NCI-H2171 treated with DMSO at 0.1 percent for 48 hours (cell line): ENCODE results near the gene GOT1.

Experiments used
- DNase-seq: peaks from one replicate; lab custom pipeline; 2025; lab: John Stamatoyannopoulos, UW

Gene GOT1

GRCh38 chr10:99433378-99434020 lies 3.1 kb upstream of the GOT1 start:
- DNase-seq: no peak

- no peak for DNase-seq
These were observed 2.5 kb upstream of the GOT1 start for GRCh38 chr10:99432881-99433280.

DNA sequence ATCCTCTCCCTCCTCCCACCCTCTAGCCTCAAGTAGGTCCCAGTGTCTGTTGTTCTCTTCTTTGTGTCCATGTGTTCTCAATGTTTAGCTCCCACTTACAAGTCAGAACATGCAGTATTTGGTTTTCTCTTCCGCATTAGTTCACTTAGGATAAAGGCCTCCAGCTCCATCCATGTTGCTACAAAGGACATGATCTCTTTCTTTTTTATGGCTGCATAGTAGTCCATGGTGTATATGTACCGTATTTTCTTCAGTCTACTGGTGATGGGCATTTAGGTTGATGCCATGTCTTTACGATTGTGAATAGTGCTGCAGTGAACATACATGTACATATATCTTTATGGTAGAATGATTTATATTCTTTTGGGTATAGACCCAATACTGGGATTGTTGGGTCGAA lies 1.6 kb upstream of the GOT1 start:
- no peak for DNase-seq

- no peak for DNase-seq
These were observed 851 bp upstream of the GOT1 start for GRCh38 chr10:99431190-99431760.

DNA sequence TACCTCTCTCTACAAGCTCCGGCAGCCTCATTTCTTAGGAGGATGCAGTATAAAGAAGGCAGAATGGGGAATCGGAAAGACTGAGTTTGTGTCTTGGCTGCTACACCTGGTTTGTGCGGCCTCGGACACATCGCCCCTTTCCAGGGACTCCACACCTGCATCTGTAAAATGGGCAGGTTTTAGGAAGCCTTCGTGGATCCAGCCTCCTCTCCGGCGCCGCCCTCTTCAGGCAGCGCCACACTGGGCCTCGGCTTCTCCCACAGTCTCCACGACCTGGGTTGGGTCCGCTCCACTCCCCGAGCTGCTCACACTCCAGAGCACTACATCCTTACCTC lies 341 bp downstream of the GOT1 start:
- no peak for DNase-seq

GRCh38 chr10:99429517-99430095 lies 818 bp downstream of the GOT1 start:
- no peak for DNase-seq

DNA sequence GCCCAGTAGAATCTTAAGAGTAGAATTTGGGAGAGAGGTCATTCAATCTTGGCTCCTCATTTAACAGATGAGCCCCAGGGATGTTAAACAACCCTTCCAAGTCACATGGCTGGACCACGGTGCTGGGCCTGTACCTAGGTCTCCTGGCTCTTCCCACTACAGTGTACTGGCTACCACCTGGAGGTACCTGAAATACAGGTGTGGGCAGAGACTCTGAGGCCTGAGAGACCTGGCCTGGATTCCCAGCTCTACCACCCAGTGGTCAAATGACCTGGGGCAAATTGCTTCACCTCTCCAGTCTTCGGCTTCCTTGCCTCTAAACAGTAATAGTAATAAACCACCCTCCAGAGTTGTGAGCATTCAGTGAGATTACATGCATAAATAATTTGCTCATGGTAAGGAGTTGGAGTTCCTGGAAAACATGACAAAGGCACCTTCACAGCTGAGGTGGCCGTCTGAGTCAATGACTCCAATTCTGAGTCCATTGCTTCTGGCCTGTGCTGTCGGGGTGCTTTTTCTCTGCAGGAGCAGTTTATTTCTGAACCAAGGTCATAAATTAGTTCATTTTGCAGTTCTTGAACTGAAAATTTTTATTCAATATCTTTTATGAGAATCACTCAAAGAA lies 2.7 kb downstream of the GOT1 start:
- DNase-seq: no peak

GRCh38 chr10:99426689-99427088 lies 3.7 kb downstream of the GOT1 start:
- no peak for DNase-seq

GRCh38 chr10:99425204-99425603 lies 5.2 kb downstream of the GOT1 start:
- no peak for DNase-seq

DNA sequence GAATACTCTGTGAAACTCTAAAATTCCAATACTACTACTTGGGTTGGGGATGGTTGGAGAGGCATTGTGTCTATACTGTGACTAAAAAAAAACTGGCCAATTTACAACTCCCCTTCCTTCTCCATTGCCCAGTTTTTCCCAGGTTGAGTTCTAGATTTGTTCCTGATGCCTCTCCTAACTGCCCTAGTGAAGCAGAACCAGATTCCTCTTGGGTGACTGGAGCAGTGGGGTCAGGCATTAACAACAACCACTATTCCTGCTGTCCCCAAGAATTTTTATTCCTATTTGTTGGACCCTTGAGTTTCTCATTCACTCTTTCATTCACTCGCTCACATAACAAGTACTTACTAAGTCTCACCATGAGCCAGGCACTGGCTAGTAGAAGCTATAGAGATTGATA lies 5.8 kb downstream of the GOT1 start:
- DNase-seq: no peak

GRCh38 chr10:99422529-99423096 lies 7.8 kb downstream of the GOT1 start:
- no peak for DNase-seq

- no peak for DNase-seq
These were observed 9.1 kb downstream of the GOT1 start for GRCh38 chr10:99421233-99421739.

DNA sequence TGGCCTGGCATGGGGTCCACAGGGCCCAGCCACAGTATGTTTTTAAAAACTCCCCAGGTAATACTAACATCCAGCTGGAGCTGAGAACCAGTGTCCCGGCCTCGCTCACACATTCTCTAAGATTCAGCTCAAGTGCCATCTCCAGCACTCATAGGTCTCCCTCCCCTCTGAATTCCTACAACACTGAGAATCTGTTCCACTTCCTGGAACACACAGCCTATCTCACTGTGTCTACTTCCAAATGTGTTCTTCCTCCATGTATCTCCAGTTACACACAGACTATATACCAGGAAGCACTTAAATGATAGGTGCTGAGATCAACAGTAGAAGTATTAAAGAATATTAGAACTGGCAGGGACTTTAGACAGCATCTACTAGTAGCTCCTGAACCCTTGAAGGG lies 10.7 kb downstream of the GOT1 start:
- DNase-seq: no peak

- no peak for DNase-seq
These were observed 11.4 kb downstream of the GOT1 start for GRCh38 chr10:99418910-99419624.

GRCh38 chr10:99412099-99412498 lies 18.3 kb downstream of the GOT1 start:
- DNase-seq: no peak

- no peak for DNase-seq
These were observed 18.9 kb downstream of the GOT1 start for GRCh38 chr10:99411546-99411945.

GRCh38 chr10:99410876-99411275 lies 19.5 kb downstream of the GOT1 start:
- no peak for DNase-seq

- DNase-seq: no peak
These were observed 20.3 kb downstream of the GOT1 start for GRCh38 chr10:99410146-99410545.

- DNase-seq: no peak
These were observed 24.3 kb downstream of the GOT1 start for GRCh38 chr10:99406149-99406548.

GRCh38 chr10:99403674-99404073 lies 26.8 kb downstream of the GOT1 start:
- no peak for DNase-seq

DNA sequence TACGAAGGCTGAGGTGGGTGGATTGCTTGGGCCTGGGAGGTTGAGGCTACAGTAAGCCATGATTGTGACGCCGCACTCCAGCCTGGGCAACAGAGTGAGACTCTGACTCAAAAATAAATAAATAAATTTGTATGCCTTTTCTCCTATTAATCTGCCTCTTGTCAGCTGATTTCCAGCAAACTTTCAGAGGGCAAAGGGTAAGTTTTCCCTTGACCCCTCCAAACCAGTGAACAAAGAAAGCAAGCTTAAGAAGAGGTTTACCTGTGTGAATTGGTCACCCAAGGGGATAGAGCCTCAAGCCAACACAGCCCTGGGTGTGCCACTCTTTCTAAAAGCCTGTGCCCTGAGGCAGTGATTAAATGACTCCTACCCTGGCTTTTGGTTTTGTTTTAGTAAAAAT lies 30.8 kb downstream of the GOT1 start:
- no peak for DNase-seq

DNA sequence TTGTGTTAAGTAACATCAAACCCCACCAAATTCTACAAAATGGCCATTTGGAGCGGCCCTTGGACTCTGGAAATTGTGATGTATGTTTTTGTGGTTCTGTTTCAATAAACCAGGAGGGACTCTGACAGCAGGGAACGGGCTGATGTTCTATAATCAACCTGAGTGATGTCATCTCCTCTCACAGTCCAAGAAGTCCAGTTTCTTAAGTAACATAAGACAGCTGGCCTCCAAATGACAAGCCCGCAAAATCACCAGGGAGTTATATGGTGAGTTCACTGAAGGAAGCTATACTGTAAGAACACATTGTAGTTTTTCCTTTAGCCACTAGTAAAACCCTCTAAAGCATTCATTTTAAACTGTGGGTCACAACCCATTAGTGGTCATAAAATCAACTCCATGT lies 34.0 kb downstream of the GOT1 start:
- no peak for DNase-seq
